RPMI7951 (cell line): ENCODE measurements around the gene TMCO1. TPM values are rescaled to one million over a fixed set of nuclear protein-coding genes. Genes with fewer than 3 reads are reported as not detected.
"Not testable (repeated sequence)": the region's sequence is repeated elsewhere in the genome, so short reads cannot be mapped to it uniquely, and the experiment has no call there.

Source experiments
- DNase-seq: peaks from one replicate; pipeline ENCODE4 v3.0.0-alpha.2; 2012; ENCODE audit warnings: low read depth
- total RNA-seq: library from RNA; depleted of rRNA; stranded (reverse); fragments of >200 nt; shearing (Covaris generic); gene quantifications from 2 replicates; pipeline ENCODE4 v1.2.3, GENCODE V29; 2014

TMCO1 gene
- total RNA-seq, 1 experiment from 2014 or later = 125 TPM

- DNase-seq = no peak
Observed at GRCh38 chr1:165747632-165748447, 20.8 kb downstream of the TMCO1 start.

GRCh38 chr1:165744913-165745312, 23.8 kb downstream of the TMCO1 start:
- not testable (repeated sequence) for DNase-seq

- no peak for DNase-seq
Observed at GRCh38 chr1:165742194-165742593, 26.5 kb downstream of the TMCO1 start.

GRCh38 chr1:165738794-165739193, 29.9 kb downstream of the TMCO1 start:
- no peak for DNase-seq

GRCh38 chr1:165737196-165737595, 31.5 kb downstream of the TMCO1 start:
- peak; percentile 2 for DNase-seq

GRCh38 chr1:165734906-165735305, 33.8 kb downstream of the TMCO1 start:
- DNase-seq = no peak

- no peak for DNase-seq
Observed at GRCh38 chr1:165726841-165727240, 41.8 kb downstream of the TMCO1 start.

GRCh38 chr1:165726169-165726568, 42.5 kb downstream of the TMCO1 start:
- DNase-seq = no peak

GRCh38 chr1:165717918-165718515, 50.7 kb downstream of the TMCO1 start:
- peak; percentile 54 for DNase-seq

GRCh38 chr1:165716265-165717051, 52.2 kb downstream of the TMCO1 start:
- not testable (repeated sequence) for DNase-seq

GRCh38 chr1:165712764-165713163, 55.9 kb downstream of the TMCO1 start:
- no peak for DNase-seq

- no peak for DNase-seq
Observed at GRCh38 chr1:165707984-165708706, 60.5 kb downstream of the TMCO1 start.

- DNase-seq = peak; percentile 11
Observed at GRCh38 chr1:165703648-165704047, 65.0 kb downstream of the TMCO1 start.

- DNase-seq = not testable (repeated sequence)
Observed at GRCh38 chr1:165701922-165702321, 66.7 kb downstream of the TMCO1 start.

- DNase-seq = no peak
Observed at GRCh38 chr1:165699577-165699976, 69.1 kb downstream of the TMCO1 start.

GRCh38 chr1:165698761-165699052, 70.0 kb downstream of the TMCO1 start:
- DNase-seq = no peak

- DNase-seq = peak; percentile 92
Observed at GRCh38 chr1:165697881-165698760, 70.5 kb downstream of the TMCO1 start, which contains the start of gene ALDH9A1. Gene ALDH9A1 (minus strand): TSS chr1:165698562. CDS start chr1:165698558, 4 bp downstream.

GRCh38 chr1:165697491-165697880, 71.2 kb downstream of the TMCO1 start:
- peak; percentile 17 for DNase-seq

- DNase-seq = peak; percentile 79
Observed at GRCh38 chr1:165696625-165697100, 72.0 kb downstream of the TMCO1 start.

- no peak for DNase-seq
Observed at GRCh38 chr1:165695031-165695430, 73.6 kb downstream of the TMCO1 start.

GRCh38 chr1:165688046-165688445, 80.6 kb downstream of the TMCO1 start:
- DNase-seq = no peak
